GM12878 (cell line): Measurements from ENCODE around the gene LPIN3. TPM values are rescaled to one million over a fixed set of nuclear protein-coding genes. Genes with fewer than 3 reads are reported as not detected.

Experiments
- ATAC-seq: fragments of 200-7000 bp; cut with Tn5 transposase; 3 replicates; pipeline ENCODE4 v1.9.1; 2020; ENCODE audit warnings: mild to moderate bottlenecking, moderate library complexity
- BruUV-seq: library from RNA; stranded (reverse); fragments of 400-500 nt; replicated peaks from 2 replicates; lab custom pipeline; 2021; lab: Mats Ljungman, UMichigan
- CTCF ChIA-PET: fragments of 300-600 bp; sonication (Branson Sonifier 250); formaldehyde crosslinking; extraction: SDS; loops from one replicate; lab custom pipeline; 2021; ENCODE audit warnings: inconsistent platforms; lab: Yijun Ruan, JAX
- POLR2A ChIA-PET: fragments of 350-600 bp; formaldehyde crosslinking; extraction: SDS; loops from one replicate; lab custom pipeline; 2021; ENCODE audit warnings: inconsistent platforms; lab: Charles Lee
- RAD21 ChIA-PET: fragments of 300-600 bp; sonication (Branson Sonifier 250); formaldehyde crosslinking; loops from one replicate; lab custom pipeline; 2023; ENCODE audit warnings: antibody characterized with exemption; ENCODE audit not compliant: unreplicated experiment; lab: Charles Lee
- SMC1A ChIA-PET: fragments of 300-600 bp; sonication (Branson Sonifier 250); formaldehyde crosslinking; loops from one replicate; lab custom pipeline; 2023; ENCODE audit not compliant: unreplicated experiment, uncharacterized antibody; lab: Charles Lee
- DNase-seq: peaks from one replicate; pipeline ENCODE4 v3.0.0-alpha.2; 2011; ENCODE audit warnings: low read depth, low spot score
- FAIRE-seq: peaks from 3 replicates; lab custom pipeline; 2011; peaks lifted over from hg19 to GRCh38; lab: Jason Lieb, UNC
- H2AFZ ChIP-seq: 2 replicates; pipeline ENCODE4 v1.6.0; 2011; ENCODE audit warnings: low read depth, low read length, control low read depth; ENCODE audit not compliant: control insufficient read depth
- H3K27ac ChIP-seq: 2 replicates; pipeline ENCODE4 v1.5.1; 2011; ENCODE audit warnings: control low read depth; ENCODE audit not compliant: control insufficient read depth, insufficient read depth
- H3K27me3 ChIP-seq, 2 experiments: replicated peaks in 1 of 2; 2 replicates each; pipeline versions ENCODE4 v1.6.0 to v1.6.1; 2011; ENCODE audit warnings: low read length in 1 of 2; ENCODE audit not compliant: control insufficient read depth in 2 of 2, insufficient read depth in 2 of 2
- H3K36me3 ChIP-seq, 2 experiments: 2 replicates each; pipeline ENCODE4 v1.5.1; 2011; ENCODE audit warnings: low read length in 1 of 2; ENCODE audit not compliant: control insufficient read depth in 2 of 2, insufficient read depth in 2 of 2
- H3K4me1 ChIP-seq: 2 replicates; pipeline ENCODE4 v1.6.1; 2011; ENCODE audit warnings: mild to moderate bottlenecking, low read length, moderate library complexity, mixed read lengths; ENCODE audit not compliant: control insufficient read depth, insufficient read depth
- H3K4me2 ChIP-seq: 2 replicates; pipeline ENCODE4 v1.6.0; 2011; ENCODE audit warnings: control low read depth; ENCODE audit not compliant: control insufficient read depth, insufficient read depth
- H3K4me3 ChIP-seq: fragments of 200-600 bp; sonication (generic); 2 replicates; pipeline ENCODE4 v1.5.1; 2016
- H3K79me2 ChIP-seq: 2 replicates; pipeline ENCODE4 v1.6.0; 2011; ENCODE audit warnings: low read length; ENCODE audit not compliant: control insufficient read depth, insufficient read depth
- H3K9ac ChIP-seq: 2 replicates; pipeline ENCODE4 v1.8.0; 2011; ENCODE audit warnings: low read length, control low read depth, mixed read lengths; ENCODE audit not compliant: control insufficient read depth, insufficient read depth
- H3K9me3 ChIP-seq: replicated peaks from 3 replicates; pipeline ENCODE4 v1.5.1; 2011; ENCODE audit warnings: mild to moderate bottlenecking, low read length; ENCODE audit not compliant: control insufficient read depth, insufficient read depth
- H4K20me1 ChIP-seq: 2 replicates; pipeline ENCODE4 v1.6.0; 2011; ENCODE audit not compliant: control insufficient read depth, insufficient read depth
- ATF7 ChIP-seq: fragments of 450-650 bp; IDR thresholded peaks from 2 replicates; pipeline ENCODE4 v1.6.1; 2016; ENCODE audit warnings: low read depth, mild to moderate bottlenecking
- CEBPB ChIP-seq, 2 experiments: fragments of 150-350 bp in 1 of 2; IDR thresholded peaks; 2 replicates each; pipeline ENCODE4 v1.6.1; 2012 to 2014; ENCODE audit warnings: low read depth in 2 of 2, low read length in 2 of 2, borderline replicate concordance in 1 of 2, inconsistent platforms in 1 of 2
- EP300 ChIP-seq, 2 experiments: fragments of 150-350 bp in 1 of 2; IDR thresholded peaks; 2 replicates each; pipeline ENCODE4 v1.6.1; 2011 to 2012; ENCODE audit warnings: low read depth in 2 of 2, low read length in 2 of 2, borderline replicate concordance in 1 of 2, improper control_type of control experiment in 1 of 2, inconsistent platforms in 1 of 2; ENCODE audit not compliant: control insufficient read depth in 1 of 2
- NFYB ChIP-seq: IDR thresholded peaks from 2 replicates; pipeline ENCODE4 v1.6.1; 2011; ENCODE audit warnings: low read depth, mild to moderate bottlenecking, low read length, improper control_type of control experiment, moderate library complexity; ENCODE audit not compliant: insufficient read depth
- PML ChIP-seq: IDR thresholded peaks from 2 replicates; pipeline ENCODE4 v1.6.1; 2012; ENCODE audit warnings: low read length, inconsistent platforms
- POLR2A ChIP-seq: IDR thresholded peaks from 2 replicates; pipeline ENCODE4 v1.6.1; 2011; ENCODE audit warnings: low read depth, mild to moderate bottlenecking, low read length
- SREBF2 ChIP-seq: IDR thresholded peaks from 2 replicates; pipeline ENCODE4 v1.6.1; 2012; ENCODE audit warnings: mild to moderate bottlenecking, low read length
- TCF3 ChIP-seq: IDR thresholded peaks from 2 replicates; pipeline ENCODE4 v1.6.1; 2012; ENCODE audit warnings: low read depth, mild to moderate bottlenecking, low read length, borderline replicate concordance; ENCODE audit not compliant: insufficient read depth
- WGBS: methylation state at CpG from one replicate; pipeline ENCODE4 v1.1.6; 2016; ENCODE audit warnings: low lambda C conversion rate; ENCODE audit not compliant: insufficient replicate concordance, insufficient coverage; ENCODE audit errors: missing lambda C conversion rate; 5-methylcytosine and 5-hydroxymethylcytosine counted together
- in situ Hi-C: fragments of 300-500 bp; cut with MboI; formaldehyde crosslinking; loops from 9 replicates; pipeline ENCODE4 v1.14.3; 2018; ENCODE audit warnings: mixed read lengths
- intact Hi-C: fragments of 100-400 bp; cut with micrococcal nuclease; formaldehyde crosslinking; loops from one replicate; pipeline ENCODE4 v1.14.2; 2022; ENCODE audit not compliant: unreplicated experiment
- polyA plus RNA-seq, 11 experiments: library from polyadenylated mRNA; depleted of rRNA in 4 of 11; unstranded in 6 of 11; stranded (reverse) in 5 of 11; fragments of >200 nt; fragmentation: Nextera tagmentation in 4 of 11; fragmentation: Illumina TruSeq in 1 of 11; extraction: Ambion mirVana in 4 of 11; extraction: Trizol in 1 of 11; gene quantifications; 1 replicate in 1 of 11; 2 replicates in 10 of 11; pipeline versions ENCODE4 v1.2.1 to v1.2.3, GENCODE V29; 2011 to 2016; ENCODE audit warnings: inconsistent platforms in 2 of 11, missing spikeins in 2 of 11, low read depth in 1 of 11
- total RNA-seq, 4 experiments: library from RNA; depleted of rRNA in 3 of 4; stranded (reverse); fragments of >200 nt in 3 of 4; fragmentation: Illumina TruSeq in 1 of 4; extraction: Trizol in 1 of 4; gene quantifications; 2 replicates each; pipeline versions ENCODE4 v1.2.1 to v1.2.3, GENCODE V29; 2013 to 2021
- TF ChIP-seq, protein P1 (sequence below): fragments of 450-650 bp; IDR thresholded peaks from 2 replicates; pipeline ENCODE4 v1.6.1; 2017; ENCODE audit warnings: mild to moderate bottlenecking, moderate library complexity
- TF ChIP-seq, protein P2 (sequence below): fragments of 450-650 bp; IDR thresholded peaks from 2 replicates; pipeline ENCODE4 v1.6.1; 2016; ENCODE audit warnings: mild to moderate bottlenecking
- TF ChIP-seq, protein P3 (sequence below): fragments of 450-650 bp; IDR thresholded peaks from 2 replicates; pipeline ENCODE4 v1.6.1; 2017; ENCODE audit warnings: mild to moderate bottlenecking

Gene LPIN3
- total and polyA plus RNA-seq, 10 of the 15 experiments (the other 5 are each of a cell fraction or from before 2014, with no cell fraction given), result 0.13 to 1.3 (median 0.51) TPM

DNA sequence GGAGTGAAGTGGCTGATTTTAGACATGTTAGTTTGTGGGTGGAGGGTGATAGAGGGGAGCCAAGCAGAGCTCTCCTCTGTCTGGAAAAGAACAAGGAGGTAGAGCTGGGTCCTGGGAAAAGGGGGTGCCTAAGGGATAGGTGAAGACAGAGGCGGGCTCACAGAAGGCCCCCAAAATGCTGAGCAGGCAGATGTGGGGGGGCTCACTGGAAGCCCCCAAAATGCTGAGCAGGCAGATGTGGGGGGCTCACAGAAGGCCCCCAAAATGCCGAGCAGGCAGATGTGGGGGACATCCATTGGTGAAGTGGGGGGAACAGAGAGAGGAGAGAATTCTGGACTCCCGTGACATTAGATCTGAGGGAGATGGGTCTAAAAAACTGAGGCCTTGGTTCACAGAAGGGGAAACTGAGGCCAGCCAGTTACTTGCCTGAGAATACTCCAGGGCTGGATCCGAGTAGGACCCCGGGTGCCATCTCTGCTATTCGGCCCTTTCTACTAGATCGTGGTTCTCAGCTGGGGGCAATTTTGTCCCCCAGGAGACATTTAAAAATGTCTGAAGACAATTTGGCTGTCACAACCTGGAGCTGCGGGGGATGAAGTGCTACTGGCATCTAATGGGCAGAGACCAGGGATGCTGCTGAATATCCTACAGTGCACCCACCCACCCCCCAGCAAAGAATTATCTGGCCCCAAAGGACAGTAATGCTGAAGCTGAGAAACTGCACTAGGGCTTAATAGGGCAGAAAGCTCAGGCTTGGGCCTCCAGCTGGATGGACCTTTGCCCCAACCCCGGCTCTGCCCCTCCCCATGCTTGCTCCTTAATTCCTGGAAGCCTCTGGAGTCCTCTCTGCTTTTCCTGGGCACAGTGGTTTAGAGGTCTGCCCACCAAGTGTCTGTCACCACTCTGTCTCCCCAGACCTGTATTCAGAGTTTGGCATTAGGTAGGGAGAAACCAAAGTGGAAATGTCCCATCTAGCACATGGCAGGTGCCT, 2.1 kb downstream of the LPIN3 start:
- Histone ChIP-seq H3K27ac (no peak overlapping the region), H3K4me1 (peaks cover 5% of the 10 kb centered on the region), H3K4me2 (no peak overlapping the region), H3K27me3 (no peaks in the 10 kb centered on the region), H3K9ac (no peak overlapping the region), H3K79me2 (no peaks in the 10 kb centered on the region), H4K20me1 (no peaks in the 10 kb centered on the region), H3K4me3 (no peak overlapping the region), H3K36me3 (no peaks in the 10 kb centered on the region), H3K9me3 (no peaks in the 10 kb centered on the region), H2AFZ (no peak overlapping the region)
- SMC1A ChIA-PET, result no interaction called here
- intact Hi-C loops (loop anchor here (5.0 kb wide), 3 partner anchors 110 to 375 kb away; no protein-coding TSS in a partner anchor), in situ Hi-C loops (loop anchor here (5.0 kb wide), 2 partner anchors 170 to 375 kb away; no protein-coding TSS in a partner anchor)
- POLR2A ChIA-PET, result interaction anchor here (0.6 kb wide), 1 partner anchor 16 kb away, joined by 7 read pairs; no protein-coding TSS in a partner anchor
- ATAC-seq (no peak), DNase-seq (no peak), FAIRE-seq (no peak)
- CTCF ChIA-PET, result interaction anchor here (0.7 to 1.1 kb wide), 3 partner anchors 77 to 245 kb away, joined by 3 read pairs; no protein-coding TSS in a partner anchor
- RAD21 ChIA-PET, result no interaction called here
- 52% methylated on average over 9 of the region's 9 CpGs for WGBS
- no TSS peak for BruUV-seq
- TF ChIP-seq NFYB, result no peak
- no peak for TF ChIP-seq ATF7
- no peak for TF ChIP-seq POLR2A
- no peak for TF ChIP-seq CEBPB (IDR thresholded peaks at IDR 0.05; ENCODE audit: borderline replicate concordance in 1 of 2, low read depth in 2 of 2, low read length in 2 of 2)
- TF ChIP-seq, protein P1, sequence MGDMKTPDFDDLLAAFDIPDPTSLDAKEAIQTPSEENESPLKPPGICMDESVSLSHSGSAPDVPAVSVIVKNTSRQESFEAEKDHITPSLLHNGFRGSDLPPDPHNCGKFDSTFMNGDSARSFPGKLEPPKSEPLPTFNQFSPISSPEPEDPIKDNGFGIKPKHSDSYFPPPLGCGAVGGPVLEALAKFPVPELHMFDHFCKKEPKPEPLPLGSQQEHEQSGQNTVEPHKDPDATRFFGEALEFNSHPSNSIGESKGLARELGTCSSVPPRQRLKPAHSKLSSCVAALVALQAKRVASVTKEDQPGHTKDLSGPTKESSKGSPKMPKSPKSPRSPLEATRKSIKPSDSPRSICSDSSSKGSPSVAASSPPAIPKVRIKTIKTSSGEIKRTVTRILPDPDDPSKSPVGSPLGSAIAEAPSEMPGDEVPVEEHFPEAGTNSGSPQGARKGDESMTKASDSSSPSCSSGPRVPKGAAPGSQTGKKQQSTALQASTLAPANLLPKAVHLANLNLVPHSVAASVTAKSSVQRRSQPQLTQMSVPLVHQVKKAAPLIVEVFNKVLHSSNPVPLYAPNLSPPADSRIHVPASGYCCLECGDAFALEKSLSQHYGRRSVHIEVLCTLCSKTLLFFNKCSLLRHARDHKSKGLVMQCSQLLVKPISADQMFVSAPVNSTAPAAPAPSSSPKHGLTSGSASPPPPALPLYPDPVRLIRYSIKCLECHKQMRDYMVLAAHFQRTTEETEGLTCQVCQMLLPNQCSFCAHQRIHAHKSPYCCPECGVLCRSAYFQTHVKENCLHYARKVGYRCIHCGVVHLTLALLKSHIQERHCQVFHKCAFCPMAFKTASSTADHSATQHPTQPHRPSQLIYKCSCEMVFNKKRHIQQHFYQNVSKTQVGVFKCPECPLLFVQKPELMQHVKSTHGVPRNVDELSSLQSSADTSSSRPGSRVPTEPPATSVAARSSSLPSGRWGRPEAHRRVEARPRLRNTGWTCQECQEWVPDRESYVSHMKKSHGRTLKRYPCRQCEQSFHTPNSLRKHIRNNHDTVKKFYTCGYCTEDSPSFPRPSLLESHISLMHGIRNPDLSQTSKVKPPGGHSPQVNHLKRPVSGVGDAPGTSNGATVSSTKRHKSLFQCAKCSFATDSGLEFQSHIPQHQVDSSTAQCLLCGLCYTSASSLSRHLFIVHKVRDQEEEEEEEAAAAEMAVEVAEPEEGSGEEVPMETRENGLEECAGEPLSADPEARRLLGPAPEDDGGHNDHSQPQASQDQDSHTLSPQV, result no peak
- no peak for TF ChIP-seq TCF3
- no peak for TF ChIP-seq EP300 (IDR thresholded peaks at IDR 0.05; ENCODE audit: borderline replicate concordance in 1 of 2, control insufficient read depth in 1 of 2, low read depth in 2 of 2, low read length in 2 of 2)
- no peak for TF ChIP-seq PML
- TF ChIP-seq, protein P2, sequence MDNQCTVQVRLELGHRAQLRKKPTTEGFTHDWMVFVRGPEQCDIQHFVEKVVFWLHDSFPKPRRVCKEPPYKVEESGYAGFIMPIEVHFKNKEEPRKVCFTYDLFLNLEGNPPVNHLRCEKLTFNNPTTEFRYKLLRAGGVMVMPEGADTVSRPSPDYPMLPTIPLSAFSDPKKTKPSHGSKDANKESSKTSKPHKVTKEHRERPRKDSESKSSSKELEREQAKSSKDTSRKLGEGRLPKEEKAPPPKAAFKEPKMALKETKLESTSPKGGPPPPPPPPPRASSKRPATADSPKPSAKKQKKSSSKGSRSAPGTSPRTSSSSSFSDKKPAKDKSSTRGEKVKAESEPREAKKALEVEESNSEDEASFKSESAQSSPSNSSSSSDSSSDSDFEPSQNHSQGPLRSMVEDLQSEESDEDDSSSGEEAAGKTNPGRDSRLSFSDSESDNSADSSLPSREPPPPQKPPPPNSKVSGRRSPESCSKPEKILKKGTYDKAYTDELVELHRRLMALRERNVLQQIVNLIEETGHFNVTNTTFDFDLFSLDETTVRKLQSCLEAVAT, result no peak
- TF ChIP-seq SREBF2, result no peak
- TF ChIP-seq, protein P3, sequence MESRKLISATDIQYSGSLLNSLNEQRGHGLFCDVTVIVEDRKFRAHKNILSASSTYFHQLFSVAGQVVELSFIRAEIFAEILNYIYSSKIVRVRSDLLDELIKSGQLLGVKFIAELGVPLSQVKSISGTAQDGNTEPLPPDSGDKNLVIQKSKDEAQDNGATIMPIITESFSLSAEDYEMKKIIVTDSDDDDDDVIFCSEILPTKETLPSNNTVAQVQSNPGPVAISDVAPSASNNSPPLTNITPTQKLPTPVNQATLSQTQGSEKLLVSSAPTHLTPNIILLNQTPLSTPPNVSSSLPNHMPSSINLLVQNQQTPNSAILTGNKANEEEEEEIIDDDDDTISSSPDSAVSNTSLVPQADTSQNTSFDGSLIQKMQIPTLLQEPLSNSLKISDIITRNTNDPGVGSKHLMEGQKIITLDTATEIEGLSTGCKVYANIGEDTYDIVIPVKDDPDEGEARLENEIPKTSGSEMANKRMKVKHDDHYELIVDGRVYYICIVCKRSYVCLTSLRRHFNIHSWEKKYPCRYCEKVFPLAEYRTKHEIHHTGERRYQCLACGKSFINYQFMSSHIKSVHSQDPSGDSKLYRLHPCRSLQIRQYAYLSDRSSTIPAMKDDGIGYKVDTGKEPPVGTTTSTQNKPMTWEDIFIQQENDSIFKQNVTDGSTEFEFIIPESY, result no peak
